ENCODE measurements around the gene WDPCP.

The WDPCP gene

GRCh38 chr2:63242747-63243146 is 345.5 kb downstream of the WDPCP start:
- H3K4me3 ChIP-seq (ENCODE audit: low read depth, low read length), result no peak overlapping the region
- no peak for DNase-seq (ENCODE audit: low read depth)
- TF ChIP-seq CTCF (IDR thresholded peaks at IDR 0.05; ENCODE audit: control insufficient read depth, extremely low read depth, insufficient read depth), result no peak

GRCh38 chr2:63225964-63226686 is 362.2 kb downstream of the WDPCP start:
- no peak for TF ChIP-seq CTCF (IDR thresholded peaks at IDR 0.05; ENCODE audit: control insufficient read depth, extremely low read depth, insufficient read depth)
- no peak for DNase-seq (ENCODE audit: low read depth)
- no peak overlapping the region for H3K4me3 ChIP-seq (ENCODE audit: low read depth, low read length)

DNA sequence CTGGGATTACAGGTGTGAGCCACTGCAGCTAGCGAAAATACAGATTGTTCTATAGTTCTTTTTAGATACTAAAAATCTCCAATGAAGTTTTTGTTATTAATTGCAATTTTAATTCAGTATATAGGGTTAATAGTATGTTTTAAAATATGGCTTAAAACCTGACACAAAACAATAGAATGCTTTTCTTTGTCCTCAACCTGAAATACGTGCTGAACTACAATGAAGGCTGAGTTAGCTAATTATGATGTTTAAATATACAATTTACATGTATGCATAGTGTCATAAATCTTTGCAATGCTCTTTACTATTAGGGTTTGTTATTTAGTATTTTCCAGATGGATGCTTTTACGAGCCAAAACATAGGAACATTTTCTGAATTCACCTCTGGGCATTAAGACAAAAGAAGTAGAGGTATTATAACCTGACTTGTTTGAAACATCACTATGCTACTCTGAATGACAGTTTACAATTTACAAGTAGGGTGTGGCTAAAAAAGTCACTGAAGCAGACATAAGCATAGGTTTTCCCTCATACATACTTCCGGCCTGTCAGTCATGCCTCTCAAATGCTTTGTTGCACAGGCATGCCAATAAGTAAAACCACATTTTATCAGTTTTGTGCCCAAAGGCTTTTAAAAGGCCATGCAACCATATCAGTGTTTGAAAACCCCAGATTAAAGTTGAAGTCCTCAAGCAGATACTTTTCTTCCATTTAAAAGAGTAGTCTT is 369.3 kb downstream of the WDPCP start:
- H3K4me3 ChIP-seq (ENCODE audit: low read depth, low read length), result no peak overlapping the region
- no peak for TF ChIP-seq CTCF (IDR thresholded peaks at IDR 0.05; ENCODE audit: control insufficient read depth, extremely low read depth, insufficient read depth)
- DNase-seq (ENCODE audit: low read depth), result no peak

- no peak for TF ChIP-seq CTCF (IDR thresholded peaks at IDR 0.05; ENCODE audit: control insufficient read depth, extremely low read depth, insufficient read depth)
- no peak for DNase-seq (ENCODE audit: low read depth)
- H3K4me3 ChIP-seq (ENCODE audit: low read depth, low read length), result no peak overlapping the region
Measured at GRCh38 chr2:63195310-63195709, 393.0 kb downstream of the WDPCP start.

GRCh38 chr2:63194175-63194574 is 394.1 kb downstream of the WDPCP start:
- H3K4me3 ChIP-seq (ENCODE audit: low read depth, low read length), result no peak overlapping the region
- no peak for TF ChIP-seq CTCF (IDR thresholded peaks at IDR 0.05; ENCODE audit: control insufficient read depth, extremely low read depth, insufficient read depth)
- no peak for DNase-seq (ENCODE audit: low read depth)

DNA sequence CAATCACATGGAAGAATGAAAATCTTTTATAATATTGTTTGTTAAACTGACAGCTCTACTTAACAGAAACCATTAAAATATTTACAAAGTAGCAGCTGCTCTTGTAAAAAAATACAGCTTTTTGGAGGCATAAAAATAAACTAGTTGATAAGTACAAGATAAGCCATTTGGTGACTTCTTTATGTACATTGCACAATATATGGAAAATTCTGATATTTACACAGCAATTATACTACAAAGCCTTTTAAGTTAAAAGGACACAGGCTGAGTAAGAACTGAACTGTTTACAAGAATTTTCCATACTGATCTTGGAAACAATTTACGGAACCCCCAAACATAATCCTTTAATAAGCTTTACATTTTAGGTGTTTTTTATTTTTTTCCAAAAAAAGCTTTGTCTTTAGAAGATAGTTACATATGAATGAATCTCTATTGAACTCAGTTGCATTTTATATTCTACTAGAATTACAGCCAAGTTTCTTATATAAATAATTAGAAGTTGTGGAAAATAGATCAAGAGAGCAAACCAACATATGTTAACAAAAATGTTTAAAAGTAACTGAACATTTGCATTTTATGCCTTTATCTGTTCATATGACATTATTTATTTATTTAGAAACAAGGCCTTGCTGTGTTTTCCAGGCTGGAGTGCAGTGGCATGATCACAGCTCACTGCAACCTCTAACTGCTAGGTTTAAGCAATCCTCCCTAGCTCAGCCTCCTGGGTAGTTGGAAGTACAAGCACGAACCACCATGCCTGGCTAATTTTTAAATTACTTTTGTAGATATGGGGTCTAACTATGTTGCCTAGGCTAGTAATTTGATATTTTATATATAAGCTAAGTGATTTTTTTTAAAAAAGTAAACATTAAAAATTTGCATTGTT is 395.1 kb downstream of the WDPCP start:
- DNase-seq (ENCODE audit: low read depth), result no peak
- TF ChIP-seq CTCF (IDR thresholded peaks at IDR 0.05; ENCODE audit: control insufficient read depth, extremely low read depth, insufficient read depth), result no peak
- H3K4me3 ChIP-seq (ENCODE audit: low read depth, low read length), result no peak overlapping the region

Measured in LNCaP clone FGC (cell line).